NT2/D1 (cell line): ENCODE results near the gene MED26.

Source experiments
- SUZ12 ChIP-seq: IDR thresholded peaks from 2 replicates; pipeline ENCODE4 v1.6.1; 2011; ENCODE audit not compliant: insufficient read length, insufficient read depth; ENCODE audit errors: extremely low read depth
- YY1 ChIP-seq: IDR thresholded peaks from 2 replicates; pipeline ENCODE4 v1.6.1; 2011; ENCODE audit not compliant: insufficient read length, insufficient read depth
- ZNF274 ChIP-seq: IDR thresholded peaks from 2 replicates; pipeline ENCODE4 v1.6.1; 2011; ENCODE audit warnings: mild to moderate bottlenecking, low read depth, low read length

GRCh38 chr19:16562608-16563025 is 65.4 kb downstream of the MED26 start:
- TF ChIP-seq SUZ12 (no peak), ZNF274 (no peak), YY1 (no peak)
